NCI-H2107 treated with DMSO at 0.1 percent for 48 hours (cell line): ENCODE results near the gene IQSEC2.

Experiments used
- DNase-seq: peaks from one replicate; lab custom pipeline; 2025; ENCODE audit not compliant: unreplicated experiment; lab: John Stamatoyannopoulos, UW

The IQSEC2 gene

DNA sequence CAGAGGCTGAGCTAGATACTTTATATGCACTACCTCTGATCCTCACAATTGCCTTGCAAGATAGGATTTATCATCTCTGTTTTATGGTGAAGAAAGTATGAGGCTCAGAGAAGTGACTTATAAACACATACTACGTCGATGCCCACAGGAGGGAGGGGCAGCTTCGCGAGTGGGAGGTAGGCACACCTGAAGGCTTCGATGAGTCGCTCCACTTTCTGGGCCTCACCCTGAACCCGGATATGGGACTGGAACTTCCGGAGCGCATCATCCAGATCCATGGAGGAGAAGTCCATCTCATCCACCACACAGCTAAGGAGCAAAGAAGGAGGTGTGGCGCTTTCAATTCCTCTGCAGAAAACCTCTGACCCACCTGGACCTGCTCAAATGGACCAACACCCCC, 33.5 kb downstream of the IQSEC2 start:
- no peak for DNase-seq

DNA sequence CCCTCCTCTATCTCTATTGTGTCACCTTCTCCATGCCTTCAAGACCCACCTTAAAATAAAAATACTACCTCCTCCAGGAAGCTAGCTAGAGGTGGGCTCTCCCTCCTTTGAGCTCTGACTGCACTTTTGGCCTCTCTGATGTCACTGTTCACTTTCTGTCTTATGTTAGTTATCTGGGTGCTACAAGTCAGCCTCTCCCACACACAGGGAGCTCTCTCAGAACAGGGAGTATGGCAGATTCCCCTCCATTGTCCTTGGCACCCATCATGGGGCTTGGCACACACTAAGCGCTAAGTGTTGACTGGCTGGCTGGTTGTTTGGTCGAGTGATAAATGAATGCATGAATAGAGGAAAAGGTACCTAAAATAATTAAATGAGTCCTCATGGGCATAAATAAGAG, 35.2 kb downstream of the IQSEC2 start:
- no peak for DNase-seq

DNA sequence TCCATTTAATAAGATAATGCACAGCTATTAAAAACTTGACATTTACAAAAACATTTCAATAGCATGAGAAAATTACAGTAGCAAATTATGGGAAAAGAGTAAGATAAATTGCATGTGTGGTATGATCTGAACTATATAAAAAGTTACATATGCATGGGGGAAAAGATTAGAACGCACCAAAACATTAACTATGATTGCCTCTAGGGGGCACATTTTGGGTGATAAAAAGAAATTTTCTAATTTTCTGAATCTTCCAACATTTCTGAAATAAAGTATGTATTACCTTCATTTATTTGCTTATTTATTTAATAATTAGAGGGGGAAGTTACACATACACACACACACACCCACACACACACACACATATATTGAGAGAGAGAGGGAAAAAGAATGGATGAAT, 36.8 kb downstream of the IQSEC2 start:
- DNase-seq = no peak

DNA sequence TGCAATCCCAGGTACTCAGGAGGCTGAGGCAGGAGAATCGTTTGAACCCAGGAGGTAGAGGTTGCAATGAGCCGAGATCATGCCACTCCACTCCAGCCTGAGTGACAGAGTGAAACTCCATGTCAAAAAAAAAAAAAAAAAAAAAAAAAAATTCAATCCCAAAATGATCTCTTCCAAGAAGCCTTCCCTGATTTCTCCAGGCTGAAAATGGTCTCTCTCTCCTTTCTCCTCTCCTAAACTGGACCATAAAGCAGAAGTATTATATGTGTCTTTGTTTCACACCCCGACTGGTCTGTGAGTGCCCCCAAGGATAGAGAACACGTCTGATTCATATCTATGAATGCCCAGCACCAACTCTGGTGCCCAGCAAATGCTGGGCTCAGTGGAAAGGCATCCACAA, 39.1 kb downstream of the IQSEC2 start:
- DNase-seq = no peak

DNA sequence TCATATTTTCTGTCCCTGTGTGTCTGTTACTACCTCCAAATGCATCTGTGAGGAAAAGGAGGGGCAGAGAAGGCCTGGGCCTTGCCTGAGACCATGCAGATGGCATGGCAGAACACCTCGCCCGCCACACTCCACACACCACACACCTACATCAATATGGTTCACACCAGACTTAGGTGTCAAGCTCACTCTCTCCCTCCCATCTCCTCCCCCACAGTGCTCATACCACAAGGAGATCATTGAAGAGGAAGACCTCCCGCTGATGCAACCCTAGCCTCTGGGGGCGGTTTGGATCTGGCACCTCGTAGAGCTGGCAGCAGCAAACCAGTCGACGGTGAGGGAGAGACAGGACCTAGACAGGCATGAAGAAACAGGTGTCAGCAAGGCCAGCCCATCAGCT, 39.8 kb downstream of the IQSEC2 start:
- DNase-seq = no peak

DNA sequence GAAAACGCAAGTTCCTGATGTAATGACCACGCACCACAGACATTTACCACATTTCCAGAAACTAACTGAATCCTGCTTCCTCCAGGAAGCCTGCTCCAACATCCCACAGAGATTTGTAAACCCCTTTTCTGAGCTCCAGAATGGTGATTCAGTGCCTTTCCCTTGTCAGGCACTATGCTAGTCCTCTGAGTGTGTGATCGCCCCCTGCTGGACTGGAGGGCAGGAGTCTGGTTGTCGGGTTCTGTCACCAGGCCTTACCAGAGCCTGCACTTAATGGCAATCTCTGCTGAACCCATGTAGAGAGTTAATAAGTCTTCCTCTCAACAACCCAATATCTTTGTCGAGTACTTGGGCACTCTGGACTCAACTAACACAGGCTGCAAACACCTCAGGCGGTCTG, 41.9 kb downstream of the IQSEC2 start:
- DNase-seq = no peak

DNA sequence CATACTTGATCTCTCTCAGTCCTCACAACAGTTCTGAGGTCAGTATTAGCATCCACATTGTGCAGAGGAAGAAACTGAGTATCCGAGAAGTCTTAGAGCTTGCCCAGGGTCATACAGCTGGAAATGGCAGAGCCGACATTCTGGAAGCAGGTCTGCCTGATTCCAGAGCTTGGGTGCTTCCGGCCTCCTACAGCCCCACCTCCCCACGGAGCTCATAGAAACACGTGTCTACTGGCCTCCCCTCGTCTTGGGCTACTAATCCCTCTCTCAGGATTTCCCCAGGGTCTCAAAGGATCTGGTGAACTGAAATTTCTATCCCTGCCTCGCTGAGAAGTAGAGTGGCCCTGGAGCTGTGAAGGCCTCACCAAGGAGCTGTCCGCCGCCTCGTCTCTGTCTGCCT, 44.3 kb downstream of the IQSEC2 start:
- DNase-seq = no peak

DNA sequence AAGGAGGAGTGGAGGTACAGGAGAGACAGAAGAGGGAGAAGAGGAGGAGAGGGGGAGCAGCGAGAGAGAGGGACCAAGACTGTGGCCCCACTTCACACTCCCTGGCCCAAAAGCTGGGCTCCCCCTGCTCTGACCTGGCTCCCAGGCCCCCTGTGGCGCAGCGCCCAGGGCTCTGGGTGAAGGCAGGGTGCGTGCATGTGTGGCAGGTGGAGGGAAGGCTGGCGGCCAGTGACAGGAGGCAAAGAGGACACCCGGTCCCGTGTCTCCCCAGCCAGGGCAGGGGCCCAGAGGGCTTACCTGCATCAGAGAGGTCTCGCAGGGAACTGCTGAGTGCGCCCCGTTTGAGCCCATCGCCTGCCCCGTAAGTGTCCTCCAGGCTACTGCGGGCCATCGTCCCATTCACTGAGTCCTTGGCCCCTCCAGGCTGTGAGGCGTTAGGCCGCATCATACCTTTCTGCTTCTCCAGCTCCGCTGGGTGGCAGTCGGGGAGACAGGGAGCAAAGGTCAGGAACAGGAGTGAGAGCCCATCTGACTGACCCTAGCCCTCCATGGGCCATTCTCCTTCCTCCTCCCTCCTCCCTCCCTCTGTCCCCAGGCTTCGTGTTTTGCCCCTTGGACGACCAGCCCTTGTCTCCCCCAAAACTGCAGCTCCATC, 45.2 kb downstream of the IQSEC2 start:
- DNase-seq = no peak

DNA sequence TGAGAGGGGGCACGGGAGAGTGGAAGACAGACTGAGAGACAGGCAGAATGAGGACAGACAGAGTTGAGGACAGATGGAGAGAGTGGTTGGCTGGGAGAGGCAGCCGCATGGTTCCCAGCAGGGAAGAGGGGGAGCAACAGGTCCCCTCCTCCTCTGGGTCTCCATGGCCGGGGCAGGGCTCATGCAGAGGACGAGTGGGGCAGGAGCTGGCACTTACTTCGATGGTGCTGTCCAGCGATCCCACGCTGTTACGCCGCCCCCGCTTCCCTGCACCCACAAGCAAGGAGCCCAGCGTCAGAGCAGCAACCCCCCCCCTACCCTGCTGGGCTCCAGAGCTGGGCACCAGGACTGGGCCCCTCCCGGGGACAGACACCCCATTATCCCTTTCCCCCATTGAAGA, 45.8 kb downstream of the IQSEC2 start:
- DNase-seq = no peak

DNA sequence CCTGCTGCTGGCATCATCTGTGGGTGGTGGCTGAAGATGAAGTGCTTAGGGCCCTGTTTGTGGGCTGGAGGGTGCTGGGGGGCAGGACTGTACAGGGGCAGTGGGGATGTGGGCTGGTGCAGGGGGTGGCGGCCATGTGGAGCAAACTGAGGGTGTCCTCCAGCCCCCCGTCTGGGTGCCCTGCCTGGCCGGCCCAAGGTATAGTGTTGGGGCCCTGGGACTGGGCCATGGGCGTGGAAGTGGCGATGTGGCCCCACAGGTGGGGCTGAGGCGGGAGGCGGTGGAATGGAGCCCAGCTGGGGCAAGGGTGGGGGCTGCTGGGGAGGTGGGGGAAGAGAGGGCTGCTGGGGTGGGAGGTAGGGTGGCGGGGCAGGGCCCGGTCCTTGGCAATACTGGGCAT, 46.9 kb downstream of the IQSEC2 start:
- no peak for DNase-seq

DNA sequence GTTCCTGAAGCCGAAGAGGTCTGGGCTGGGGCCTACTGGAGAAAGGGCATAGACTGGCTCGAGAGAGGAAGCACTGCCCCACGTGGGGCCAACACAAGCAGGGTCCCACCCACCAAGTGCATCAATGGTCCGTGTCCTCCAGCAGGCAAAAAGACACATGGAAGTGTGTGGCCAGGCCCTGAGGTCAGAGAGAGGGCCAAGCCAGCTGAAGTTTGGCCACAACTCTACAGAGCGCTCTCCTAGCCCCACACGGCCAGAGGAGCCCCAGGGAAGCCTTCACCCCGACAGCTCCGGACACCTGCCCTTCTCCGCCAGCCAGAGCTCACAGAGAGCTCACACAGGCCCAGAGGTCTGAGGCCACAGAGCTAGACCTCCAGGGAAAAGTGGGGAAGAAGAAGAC, 47.8 kb downstream of the IQSEC2 start:
- no peak for DNase-seq

DNA sequence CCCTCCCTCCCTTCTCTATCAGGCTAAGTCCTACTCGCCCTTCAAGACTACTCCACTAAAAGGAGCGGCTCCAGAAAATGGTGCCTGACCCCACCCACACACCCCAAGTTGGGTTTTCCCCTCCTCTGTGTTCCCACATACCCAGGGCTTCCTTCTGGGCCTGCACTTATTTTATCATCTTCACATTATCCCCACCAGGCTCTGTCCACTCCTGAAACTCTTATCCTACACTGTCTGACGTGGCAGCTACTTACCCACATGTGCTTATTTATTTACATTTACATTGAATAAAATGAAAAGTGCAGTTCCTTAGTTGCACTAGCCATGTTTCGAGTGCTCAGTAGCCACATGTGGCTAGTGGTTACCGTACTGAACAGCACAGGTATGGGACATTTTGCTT, 51.3 kb downstream of the IQSEC2 start:
- DNase-seq = no peak

DNA sequence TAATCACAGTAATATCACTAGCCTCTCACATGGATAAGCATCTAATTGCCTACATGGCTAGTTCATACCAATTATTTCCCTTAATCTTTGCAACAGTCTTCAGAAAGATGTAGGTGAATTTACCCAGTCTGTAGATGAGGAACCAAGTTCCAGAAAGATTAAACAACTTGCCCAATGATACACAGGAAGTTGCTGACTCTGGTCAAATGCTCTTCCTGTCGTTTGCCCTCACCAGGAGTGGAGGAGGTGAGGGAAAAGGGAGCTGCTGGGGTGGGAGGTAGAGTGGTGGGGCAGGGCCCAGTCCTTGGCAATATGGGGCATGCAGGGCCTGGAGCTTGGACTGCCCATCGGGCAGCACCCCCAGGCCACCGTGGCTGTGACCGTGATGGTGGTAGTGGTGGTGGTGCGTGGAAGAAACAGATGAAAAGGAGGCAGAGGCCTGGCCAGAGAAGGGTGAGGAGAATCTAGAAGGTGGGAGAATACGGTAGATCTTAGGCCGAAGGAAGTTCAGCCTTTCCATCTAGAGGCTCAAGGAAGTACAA, 54.1 kb downstream of the IQSEC2 start:
- DNase-seq = no peak

DNA sequence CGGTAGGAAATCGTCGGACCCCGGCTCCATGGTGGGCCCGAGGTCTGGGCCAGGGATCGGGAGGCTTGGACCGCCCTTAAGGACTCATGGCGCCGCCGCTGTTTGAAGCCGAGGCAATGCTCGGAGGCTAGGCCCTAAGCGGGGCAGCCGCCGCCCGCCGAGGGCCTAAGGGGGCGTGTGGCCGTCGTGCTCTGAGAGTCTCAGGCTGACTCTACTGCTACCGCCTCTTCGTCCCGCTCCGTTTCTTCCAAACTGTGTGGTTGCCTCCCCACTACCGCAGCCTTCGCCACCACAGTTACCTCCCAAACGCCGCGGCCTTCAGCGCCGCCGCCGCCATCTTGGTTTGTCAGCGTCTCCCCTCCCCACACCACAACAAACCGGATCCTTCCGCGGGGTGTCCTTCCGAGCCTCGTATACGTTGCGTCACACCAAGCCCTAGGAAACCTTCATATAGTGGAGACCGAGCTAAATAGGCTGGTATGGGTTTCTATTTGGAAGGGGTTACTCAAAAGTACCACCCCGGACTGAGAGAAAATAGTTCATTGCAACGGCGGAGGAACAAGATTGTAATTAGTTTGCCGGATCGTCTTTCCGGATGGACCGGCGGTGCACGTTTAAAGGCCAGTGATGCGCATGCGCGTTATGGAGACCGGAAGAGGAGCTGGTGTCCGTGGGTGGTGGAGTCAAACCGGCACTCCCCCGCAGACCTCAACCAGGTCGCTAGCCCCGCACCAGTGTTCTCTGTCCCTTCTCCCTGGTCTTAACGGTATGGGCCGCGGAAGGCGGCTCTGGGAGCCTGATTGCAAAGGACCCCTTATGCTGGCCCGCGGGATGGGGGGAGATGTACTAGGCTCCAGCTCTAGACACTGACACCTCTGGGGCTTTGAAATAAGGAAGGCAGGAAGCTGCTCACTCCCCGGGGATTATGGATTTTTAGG, 56.3 kb downstream of the IQSEC2 start, which contains the start of gene KDM5C:
TSS of gene KDM5C (minus strand) at position 348 of the 938 bp plus-strand sequence. CDS start at position 30, 318 bp downstream.
- peak; percentile 90 for DNase-seq

DNA sequence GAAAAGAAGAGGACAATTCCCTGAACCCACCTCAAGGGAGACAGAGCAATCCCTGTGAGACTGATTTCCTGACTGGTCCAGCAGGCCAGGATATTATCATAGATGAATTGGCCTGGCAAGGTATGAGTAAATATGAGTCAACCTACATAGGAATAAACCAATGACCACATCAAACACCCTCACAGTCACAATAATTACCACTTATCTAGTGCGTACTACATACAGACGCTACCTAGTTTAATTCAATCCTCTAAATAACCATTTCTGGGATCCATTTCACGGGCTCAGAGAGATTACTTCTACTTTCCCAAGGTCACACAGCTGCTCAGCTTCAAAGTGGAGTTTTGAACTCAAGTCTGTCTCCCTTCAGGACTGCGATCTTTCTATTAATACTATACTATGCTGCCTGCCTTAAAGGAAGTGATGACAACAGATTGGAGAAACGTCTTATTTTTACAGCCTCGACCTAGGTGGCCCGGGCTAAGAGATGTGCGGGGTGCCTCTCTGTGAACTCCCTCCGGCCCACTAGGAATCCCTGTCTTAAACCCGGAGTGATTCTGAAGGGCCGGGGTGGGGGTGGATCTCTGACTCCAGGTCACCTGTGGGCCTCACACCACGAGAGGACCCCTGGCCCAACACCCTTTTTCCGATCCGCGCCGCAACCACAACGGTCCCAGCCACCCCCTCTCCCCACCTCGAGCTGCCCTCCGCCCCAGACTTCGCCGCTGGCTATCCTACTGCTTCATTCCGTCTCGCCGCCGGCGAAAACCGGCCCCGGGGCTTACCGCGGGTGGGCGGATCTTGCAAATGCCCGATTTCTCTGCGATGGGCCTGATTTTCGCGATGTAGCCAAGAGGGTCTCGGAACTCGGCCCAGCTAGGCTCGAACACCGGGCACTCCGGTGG, 57.2 kb downstream of the IQSEC2 start:
- no peak for DNase-seq

DNA sequence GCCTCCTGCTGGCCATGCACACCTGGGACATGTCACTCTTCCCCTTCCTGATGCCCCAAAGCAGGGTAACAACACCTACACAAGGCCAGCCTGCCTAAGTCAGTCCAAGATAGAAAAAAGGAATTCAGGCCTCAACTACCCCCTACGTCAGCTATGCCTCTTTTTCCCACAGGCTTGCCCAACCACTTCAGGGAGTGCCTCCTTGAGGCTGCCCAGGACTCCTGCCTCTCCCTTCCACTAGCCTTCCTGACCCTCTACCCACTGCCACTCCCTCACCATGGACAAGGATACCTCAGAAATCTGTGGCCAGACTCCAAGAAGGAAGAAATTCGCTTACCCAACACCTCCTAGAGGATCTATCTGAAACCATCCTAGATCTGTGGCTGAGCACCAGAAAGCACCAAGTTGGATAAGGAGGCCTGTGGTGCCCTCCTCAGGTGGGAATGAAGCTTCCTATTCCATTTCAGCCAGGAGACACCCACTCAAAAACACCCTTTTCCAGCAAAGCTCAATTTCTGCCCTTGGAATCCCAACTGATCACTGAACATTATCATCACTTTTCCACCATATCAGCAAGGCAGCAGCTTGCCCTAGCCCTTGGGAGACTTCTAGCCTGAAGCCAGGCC, 58.2 kb downstream of the IQSEC2 start:
- no peak for DNase-seq
